NT2/D1 (cell line): Measurements from ENCODE around the gene KIAA1328.

Source experiments
- DNase-seq: peaks from one replicate; pipeline ENCODE4 v3.0.0-alpha.2; 2011; ENCODE audit warnings: low read depth, low spot score
- H3K27me3 ChIP-seq: 2 replicates; pipeline ENCODE4 v1.6.0; 2011; ENCODE audit warnings: mild to moderate bottlenecking; ENCODE audit not compliant: insufficient read length, insufficient read depth
- H3K36me3 ChIP-seq: 2 replicates; pipeline ENCODE4 v1.6.1; 2011; ENCODE audit warnings: mild to moderate bottlenecking, low read length, mixed read lengths; ENCODE audit not compliant: insufficient read depth, insufficient read length
- H3K4me1 ChIP-seq: 2 replicates; pipeline ENCODE4 v1.5.1; 2011; ENCODE audit not compliant: insufficient read depth, insufficient read length
- H3K4me3 ChIP-seq: 2 replicates; pipeline ENCODE4 v1.5.1; 2011; ENCODE audit warnings: low read depth; ENCODE audit not compliant: insufficient read length
- H3K9ac ChIP-seq: 2 replicates; pipeline ENCODE4 v1.6.0; 2011; ENCODE audit warnings: low read depth; ENCODE audit not compliant: insufficient read length
- H3K9me3 ChIP-seq: 2 replicates; pipeline ENCODE4 v1.5.1; 2011; ENCODE audit warnings: mild to moderate bottlenecking, low read length; ENCODE audit not compliant: insufficient read depth
- SUZ12 ChIP-seq: IDR thresholded peaks from 2 replicates; pipeline ENCODE4 v1.6.1; 2011; ENCODE audit not compliant: insufficient read length, insufficient read depth; ENCODE audit errors: extremely low read depth
- YY1 ChIP-seq: IDR thresholded peaks from 2 replicates; pipeline ENCODE4 v1.6.1; 2011; ENCODE audit not compliant: insufficient read length, insufficient read depth
- ZNF274 ChIP-seq: IDR thresholded peaks from 2 replicates; pipeline ENCODE4 v1.6.1; 2011; ENCODE audit warnings: mild to moderate bottlenecking, low read depth, low read length

KIAA1328 gene

DNA sequence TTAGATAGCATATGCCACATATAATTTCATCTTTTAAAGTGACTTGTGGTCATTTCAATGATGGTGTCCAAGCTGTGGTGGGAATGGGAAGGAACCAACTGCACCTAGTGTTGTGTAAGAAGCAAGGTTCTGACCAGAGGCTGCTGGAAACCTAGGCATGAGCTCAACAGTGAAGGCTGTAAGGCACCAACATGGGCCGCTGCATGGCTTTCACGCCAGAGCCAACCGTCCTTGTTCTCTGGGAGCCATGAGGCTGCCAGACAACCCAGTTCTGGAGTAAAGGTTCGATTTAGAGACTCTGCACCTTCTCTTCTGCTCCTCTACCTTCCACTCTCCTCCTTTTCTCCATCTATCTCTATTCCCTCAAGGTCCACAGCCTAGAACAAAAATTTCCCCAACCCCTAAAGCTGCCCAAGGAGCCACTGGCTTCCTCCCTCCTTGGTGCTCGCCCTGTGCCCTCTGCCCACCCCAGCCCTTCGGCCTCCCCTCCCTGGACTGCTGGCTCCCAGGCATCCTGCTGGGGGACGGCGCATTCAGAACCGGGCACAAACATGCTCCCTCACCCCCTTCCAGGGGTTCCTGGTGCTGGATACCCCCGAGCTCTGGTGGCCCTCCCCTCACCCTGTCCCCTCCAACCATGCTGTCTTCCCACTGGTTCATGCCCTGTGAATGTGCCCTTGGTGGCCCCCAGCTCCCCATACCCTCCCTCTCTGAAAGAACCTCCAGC, 431.6 kb downstream of the KIAA1328 start:
- peaks cover 28% of the 10 kb centered on the region for H3K27me3 ChIP-seq
- no peak overlapping the region for H3K9ac ChIP-seq
- no peak for DNase-seq
- TF ChIP-seq SUZ12: no peak
- TF ChIP-seq ZNF274: no peak
- no peak for TF ChIP-seq YY1
- no peak overlapping the region for H3K4me3 ChIP-seq
- no peaks in the 10 kb centered on the region for H3K4me1 ChIP-seq
- no peaks in the 10 kb centered on the region for H3K9me3 ChIP-seq
- no peaks in the 10 kb centered on the region for H3K36me3 ChIP-seq

DNA sequence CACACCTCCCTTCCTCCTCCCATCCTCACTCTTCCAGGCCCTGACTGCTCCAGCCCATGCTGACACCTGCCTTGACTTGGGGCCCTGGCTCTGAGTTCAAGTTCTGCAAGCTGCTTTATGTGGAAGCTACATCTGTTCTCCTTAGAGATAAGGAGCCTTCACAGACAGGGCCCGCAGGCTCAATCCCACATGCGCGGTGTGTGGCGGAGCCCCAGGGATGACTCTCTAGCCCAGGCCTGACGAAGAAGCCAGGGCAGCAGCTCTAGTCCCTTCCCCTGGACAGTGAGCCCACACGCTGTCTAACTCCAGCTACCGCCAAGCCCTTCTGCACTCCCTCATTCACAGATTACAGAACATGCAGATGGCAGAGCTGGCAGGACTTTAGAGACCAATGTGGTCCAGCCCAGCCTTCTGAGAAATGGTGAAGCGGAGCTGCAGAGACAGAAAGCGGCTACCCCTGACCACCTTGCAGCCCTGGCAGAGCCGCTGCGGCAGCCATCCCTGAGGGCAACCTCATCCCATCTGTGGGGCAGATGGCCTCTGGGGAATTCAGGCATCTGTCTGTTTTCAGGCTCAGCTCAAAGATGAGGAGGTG, 432.4 kb downstream of the KIAA1328 start:
- H3K4me3 ChIP-seq: no peak overlapping the region
- H3K36me3 ChIP-seq: no peaks in the 10 kb centered on the region
- no peaks in the 10 kb centered on the region for H3K9me3 ChIP-seq
- peaks cover 5% of the 10 kb centered on the region for H3K4me1 ChIP-seq
- DNase-seq: no peak
- peaks cover 29% of the 10 kb centered on the region for H3K27me3 ChIP-seq
- TF ChIP-seq YY1 (no peak), ZNF274 (no peak), SUZ12 (no peak)
- no peak overlapping the region for H3K9ac ChIP-seq

DNA sequence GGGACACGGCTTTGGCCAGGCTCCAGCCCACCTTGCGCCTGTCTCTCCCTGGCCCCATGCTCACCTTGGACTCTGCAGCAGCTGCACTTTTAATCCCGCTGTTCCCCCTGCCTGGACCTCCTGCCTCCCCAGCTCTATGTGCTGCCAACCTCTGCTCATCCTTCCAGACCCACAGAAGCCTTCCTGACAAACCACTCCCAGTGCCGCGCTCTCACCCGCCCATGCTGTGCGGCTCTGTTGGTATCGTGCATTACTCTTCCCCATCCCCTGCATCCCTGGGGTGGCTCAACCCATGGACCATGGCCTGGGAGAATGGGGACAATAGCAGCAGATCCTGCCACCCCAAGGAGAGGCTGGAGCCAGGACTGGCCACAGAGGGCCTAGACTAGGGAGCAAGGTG, 433.1 kb downstream of the KIAA1328 start:
- Histone ChIP-seq H3K36me3 (no peaks in the 10 kb centered on the region), H3K9me3 (no peaks in the 10 kb centered on the region), H3K4me3 (no peak overlapping the region), H3K9ac (no peak overlapping the region), H3K27me3 (peaks cover 29% of the 10 kb centered on the region), H3K4me1 (peaks cover 5% of the 10 kb centered on the region)
- no peak for DNase-seq
- TF ChIP-seq ZNF274 (no peak), SUZ12 (no peak), YY1 (no peak)

DNA sequence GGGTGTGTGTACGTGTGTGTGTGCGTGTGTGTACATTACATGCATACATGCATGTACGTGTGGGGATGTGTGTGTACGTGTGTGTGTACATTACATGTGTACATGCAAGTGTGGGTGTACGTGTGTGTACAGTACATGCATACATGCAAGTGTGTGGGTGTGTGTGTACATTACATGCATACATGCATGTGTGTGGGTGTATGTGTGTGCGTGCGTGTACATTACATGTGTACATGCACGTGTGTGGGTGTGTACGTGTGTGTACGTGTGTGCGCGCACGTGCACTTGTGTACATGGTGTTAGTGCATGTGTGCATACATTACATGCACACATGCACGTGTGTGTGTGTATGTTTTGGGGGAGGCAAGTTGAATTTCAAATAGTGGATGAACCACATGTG, 436.0 kb downstream of the KIAA1328 start:
- Histone ChIP-seq H3K27me3 (peaks cover 46% of the 10 kb centered on the region), H3K36me3 (no peaks in the 10 kb centered on the region), H3K9me3 (no peaks in the 10 kb centered on the region), H3K4me1 (peaks cover 5% of the 10 kb centered on the region), H3K4me3 (no peak overlapping the region), H3K9ac (no peak overlapping the region)
- no peak for DNase-seq
- TF ChIP-seq YY1: no peak
- TF ChIP-seq SUZ12: no peak

DNA sequence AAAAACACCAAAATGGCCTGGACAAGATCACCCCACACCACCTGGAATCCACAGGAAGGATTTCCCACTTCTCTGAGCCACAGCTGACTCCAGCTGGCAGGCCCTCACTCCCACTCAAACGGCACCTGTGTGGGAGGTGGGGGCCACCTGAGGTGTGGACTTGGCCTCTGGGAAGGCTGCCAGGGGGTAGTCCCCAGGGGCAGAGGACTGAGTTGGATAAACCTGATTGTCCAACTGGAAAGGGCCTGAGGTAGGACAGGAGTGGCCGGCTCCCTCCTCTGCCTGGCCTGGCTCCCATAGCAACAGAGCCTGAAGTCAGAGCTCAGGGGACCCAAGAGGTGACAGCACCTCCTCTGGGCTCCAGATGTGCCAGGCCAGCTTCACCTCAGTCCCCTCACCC, 436.5 kb downstream of the KIAA1328 start:
- H3K4me3 ChIP-seq: no peak overlapping the region
- no peak overlapping the region for H3K9ac ChIP-seq
- peaks cover 50% of the 10 kb centered on the region for H3K27me3 ChIP-seq
- no peaks in the 10 kb centered on the region for H3K9me3 ChIP-seq
- peaks cover 5% of the 10 kb centered on the region for H3K4me1 ChIP-seq
- no peaks in the 10 kb centered on the region for H3K36me3 ChIP-seq
- no peak for DNase-seq
- TF ChIP-seq ZNF274: no peak
- no peak for TF ChIP-seq YY1
- TF ChIP-seq SUZ12: no peak

DNA sequence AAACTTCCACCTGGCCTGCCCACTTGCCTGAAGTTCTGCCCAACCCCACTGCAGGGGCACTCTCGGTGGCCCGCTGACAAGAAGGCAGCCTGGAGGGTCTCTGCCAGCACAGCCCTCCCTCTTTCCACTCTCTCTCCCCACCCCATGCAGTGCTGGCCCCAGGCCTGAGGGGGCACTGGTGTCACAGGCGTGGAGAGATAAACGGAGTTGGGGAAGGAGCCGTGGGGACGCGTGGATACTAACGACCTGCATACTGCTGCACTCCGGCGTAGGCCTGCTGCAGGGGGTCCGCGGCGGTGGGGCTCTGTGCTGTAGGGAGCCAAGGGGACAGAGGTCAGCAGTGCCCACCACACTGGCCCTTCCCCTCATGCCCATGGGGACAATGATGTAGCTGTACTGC, 437.4 kb downstream of the KIAA1328 start:
- DNase-seq: no peak
- no peak overlapping the region for H3K9ac ChIP-seq
- H3K27me3 ChIP-seq: peaks cover 50% of the 10 kb centered on the region
- H3K4me1 ChIP-seq: peaks cover 5% of the 10 kb centered on the region
- H3K9me3 ChIP-seq: no peaks in the 10 kb centered on the region
- no peaks in the 10 kb centered on the region for H3K36me3 ChIP-seq
- H3K4me3 ChIP-seq: no peak overlapping the region
- TF ChIP-seq SUZ12 (no peak), YY1 (no peak), ZNF274 (no peak)

DNA sequence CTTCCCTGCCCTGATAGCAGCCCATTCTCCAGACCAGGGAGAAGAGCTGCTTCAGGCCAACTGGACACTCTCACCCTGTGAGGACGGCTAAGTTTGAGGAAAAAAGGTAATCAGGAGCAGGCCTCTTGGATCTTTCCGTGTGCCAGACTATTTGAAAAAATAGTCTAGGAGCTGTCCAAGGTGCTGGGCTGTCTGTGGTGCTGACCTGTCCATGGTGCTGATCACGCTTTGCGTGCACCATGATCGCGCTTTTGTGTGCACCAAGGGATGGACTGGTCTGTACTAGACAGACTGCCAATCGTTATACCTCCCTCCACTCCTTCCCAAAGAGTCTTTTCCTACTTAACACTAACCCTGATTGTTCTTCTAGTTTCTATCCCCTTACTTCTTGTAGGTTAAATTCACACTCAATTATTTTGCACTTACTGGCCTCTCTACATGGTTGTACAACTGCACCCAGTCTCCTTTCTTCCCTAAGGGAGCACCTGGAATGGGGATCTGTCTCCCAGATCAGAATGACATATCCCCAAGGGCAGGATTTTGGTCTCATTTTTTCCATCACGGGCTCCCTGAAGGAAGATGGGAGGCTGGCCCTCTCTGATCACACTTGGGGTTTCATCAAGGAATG, 441.2 kb downstream of the KIAA1328 start:
- Histone ChIP-seq H3K9me3 (peaks cover 4% of the 10 kb centered on the region; the same call in 1 of the 2 replicates), H3K36me3 (no peaks in the 10 kb centered on the region), H3K4me1 (peaks cover 5% of the 10 kb centered on the region), H3K27me3 (peaks cover 51% of the 10 kb centered on the region), H3K9ac (no peak overlapping the region), H3K4me3 (no peak overlapping the region)
- peak; percentile 25 for DNase-seq
- no peak for TF ChIP-seq SUZ12
- no peak for TF ChIP-seq ZNF274
- TF ChIP-seq YY1: no peak
